HG03060 (cell line): ENCODE results near the gene H1-8.

ENCODE experiments used
- ATAC-seq: cut with Tn5 transposase; IDR thresholded peaks from one replicate; pipeline ENCODE4 v1.9.1; 2021; ENCODE audit warnings: low read depth, moderate number of reproducible peaks; ENCODE audit not compliant: unreplicated experiment

H1-8 gene

GRCh38 chr3:129567939-129568338 lies 25.0 kb downstream of the H1-8 start:
- no peak for ATAC-seq

- ATAC-seq: no peak
These were observed 26.9 kb downstream of the H1-8 start for GRCh38 chr3:129569856-129570255.

DNA sequence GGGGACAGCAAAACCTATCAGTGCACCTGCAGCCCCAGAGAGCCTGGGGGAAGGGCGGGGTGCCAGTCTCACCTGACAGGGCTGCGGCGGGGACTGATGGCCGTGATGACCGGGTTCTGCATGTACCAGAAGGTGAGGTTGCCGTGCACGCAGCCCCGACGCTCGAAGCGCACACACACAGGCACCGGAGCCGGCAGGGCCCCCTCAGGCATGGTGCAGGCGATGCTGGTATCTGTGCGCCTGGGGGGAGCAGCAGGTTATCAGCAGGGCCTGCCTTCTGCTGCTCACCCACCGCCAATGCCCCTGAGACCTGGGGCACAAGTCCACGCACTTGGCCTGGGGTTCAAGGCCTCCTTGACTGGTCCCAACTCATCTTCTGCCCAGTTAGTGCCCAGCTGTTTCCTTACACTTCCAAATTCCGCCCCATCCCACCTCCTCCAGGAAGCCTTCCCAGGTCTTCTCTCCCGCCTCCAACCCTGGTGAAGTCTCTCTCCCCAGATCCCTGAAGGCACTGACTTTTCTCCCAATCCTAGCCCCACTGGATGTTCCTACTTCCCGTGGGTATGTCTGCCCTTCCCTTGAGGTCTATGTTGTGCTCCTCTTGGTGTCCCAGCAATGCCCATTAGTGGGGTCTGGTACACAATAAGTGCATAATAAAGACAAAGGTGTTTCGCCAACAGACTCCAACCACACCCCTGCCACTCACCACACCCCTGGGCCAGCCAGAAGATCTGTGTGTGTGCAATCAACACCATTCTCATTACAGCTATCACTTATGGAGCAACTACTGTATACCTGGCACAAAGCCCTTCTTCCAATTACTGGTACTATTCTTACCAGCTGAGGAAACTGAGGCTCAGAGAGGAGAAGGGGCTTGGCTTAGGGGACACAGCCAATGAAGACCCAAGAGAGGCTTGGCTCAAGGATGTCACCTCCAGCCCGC lies 28.9 kb downstream of the H1-8 start:
- no peak for ATAC-seq

GRCh38 chr3:129572603-129573002 lies 29.6 kb downstream of the H1-8 start:
- no peak for ATAC-seq

GRCh38 chr3:129573493-129573892 lies 30.5 kb downstream of the H1-8 start:
- ATAC-seq: no peak

- no peak for ATAC-seq
These were observed 31.2 kb downstream of the H1-8 start for GRCh38 chr3:129574206-129574605.

- ATAC-seq: no peak
These were observed 32.4 kb downstream of the H1-8 start for GRCh38 chr3:129575233-129575996.

DNA sequence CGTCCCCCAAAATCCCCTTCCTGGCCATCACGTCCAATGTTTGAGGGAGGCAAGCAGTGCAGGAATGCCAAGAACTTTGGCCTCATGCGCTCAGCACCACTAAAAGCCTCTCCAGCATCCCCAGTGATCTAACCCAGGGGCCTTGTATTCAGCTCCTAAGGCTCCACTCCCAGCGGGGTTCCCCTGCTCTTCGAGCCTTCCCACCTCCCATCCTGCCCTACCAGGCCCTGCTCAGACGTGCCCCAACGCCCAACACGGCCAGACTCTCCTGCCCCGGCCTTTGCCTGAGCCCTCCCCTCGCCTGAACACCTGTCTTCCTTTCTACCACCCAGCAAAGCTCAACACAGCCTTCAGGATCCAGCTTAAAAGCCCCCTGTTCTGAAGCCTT lies 33.0 kb downstream of the H1-8 start:
- no peak for ATAC-seq

DNA sequence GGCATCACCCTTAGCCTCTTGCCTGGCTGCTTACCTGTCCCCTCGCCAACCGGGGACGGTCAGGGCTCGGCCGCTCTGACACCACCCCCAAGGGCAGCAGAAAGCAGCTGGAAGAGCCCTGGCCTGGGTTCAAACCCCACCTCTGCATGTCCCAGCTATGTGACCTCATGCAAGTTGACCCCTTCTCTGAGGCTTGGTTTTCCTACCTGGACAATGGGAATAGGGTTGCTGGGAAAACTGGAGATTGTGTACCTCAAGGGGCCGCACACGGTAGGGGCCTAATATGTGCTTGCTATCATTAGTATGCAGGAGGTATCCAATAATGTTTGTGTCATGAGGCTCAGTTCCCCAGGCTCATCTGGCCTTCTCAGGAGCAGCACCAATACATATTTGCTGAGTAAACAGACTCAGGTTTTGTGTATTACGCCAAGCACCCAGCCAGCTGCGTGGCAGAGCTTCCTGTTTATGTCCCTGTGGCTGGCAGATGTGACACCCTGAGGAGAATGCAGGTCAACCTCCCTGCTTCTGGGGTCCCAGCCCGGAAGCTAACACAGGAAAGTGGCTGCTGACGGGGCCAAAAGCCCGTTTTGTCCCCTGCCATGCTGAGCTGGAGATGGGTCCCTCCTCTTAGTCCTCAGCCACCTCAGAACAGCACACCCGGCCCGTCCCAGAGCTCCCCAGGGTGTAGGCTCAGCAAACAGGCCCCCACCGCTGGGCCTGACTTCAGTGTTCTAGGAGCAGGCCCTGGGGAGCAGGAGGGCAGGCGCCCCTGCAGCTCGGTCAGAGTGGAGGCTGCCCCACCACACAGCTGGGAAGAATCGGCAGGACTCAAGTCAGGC lies 33.8 kb downstream of the H1-8 start:
- no peak for ATAC-seq

DNA sequence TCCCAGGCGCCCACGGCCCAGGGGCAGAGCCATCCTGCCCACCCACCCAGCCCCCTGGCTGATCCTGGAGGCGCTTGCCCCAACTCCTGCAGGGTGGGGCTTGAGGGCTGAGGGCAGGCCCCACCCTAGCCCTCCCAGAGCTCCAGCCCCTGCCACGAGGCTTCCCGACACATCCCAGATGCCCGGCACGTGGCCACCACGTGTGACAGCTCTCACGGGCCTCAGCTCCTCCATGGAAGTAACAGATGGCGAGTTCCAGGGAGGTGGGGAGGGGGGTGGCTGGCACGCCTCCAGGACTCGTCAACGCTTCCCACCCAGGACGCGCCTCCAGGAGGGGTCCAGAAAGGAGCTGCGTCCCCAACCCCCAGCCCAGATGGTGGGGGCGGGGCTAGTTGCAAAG lies 34.4 kb downstream of the H1-8 start:
- no peak for ATAC-seq

- ATAC-seq: no peak
These were observed 35.2 kb downstream of the H1-8 start for GRCh38 chr3:129577925-129578786.

DNA sequence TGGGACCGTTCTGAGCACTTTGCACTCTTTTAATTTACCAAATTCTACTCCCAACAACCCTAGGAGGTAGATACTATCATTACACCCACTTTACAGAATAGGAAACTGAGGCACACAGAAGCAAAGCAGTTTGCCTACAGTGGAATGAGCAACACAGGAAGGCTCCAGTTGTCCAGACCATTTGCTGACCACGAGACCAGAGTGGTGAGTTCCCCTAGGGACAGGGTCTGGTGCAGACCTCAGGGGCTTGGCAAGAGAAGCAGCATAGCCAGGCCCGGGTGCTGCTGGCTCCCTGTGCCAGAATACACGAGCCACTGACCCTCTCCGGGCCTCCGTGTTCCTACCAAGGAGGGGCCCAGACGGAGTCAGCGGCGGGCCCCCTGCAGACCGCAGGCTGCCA lies 37.0 kb downstream of the H1-8 start:
- ATAC-seq: no peak

DNA sequence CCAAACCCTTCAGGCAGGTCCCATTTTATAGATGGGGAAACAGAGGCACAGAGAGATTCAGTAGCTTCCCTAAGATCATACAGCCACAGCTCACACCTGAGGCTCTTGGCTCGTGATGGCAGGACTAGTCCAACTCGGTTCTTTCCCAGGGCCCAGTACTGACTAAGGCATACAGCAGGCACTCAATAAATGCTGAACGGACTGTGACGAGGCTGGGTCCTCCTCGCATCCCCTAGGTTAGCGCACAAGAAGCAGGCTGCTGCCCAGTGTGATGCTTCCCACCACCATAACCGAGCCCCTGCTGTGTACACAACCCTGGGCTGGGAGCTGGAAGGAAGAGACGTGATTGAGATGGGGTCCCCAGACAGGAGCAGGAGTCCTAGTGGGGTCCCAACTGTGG lies 38.6 kb downstream of the H1-8 start:
- ATAC-seq: no peak

GRCh38 chr3:129582799-129583198 lies 39.8 kb downstream of the H1-8 start:
- ATAC-seq: no peak

- ATAC-seq: no peak
These were observed 40.3 kb downstream of the H1-8 start for GRCh38 chr3:129583289-129583688.

GRCh38 chr3:129584631-129585030 lies 41.7 kb downstream of the H1-8 start:
- no peak for ATAC-seq

GRCh38 chr3:129585949-129586657 lies 43.1 kb downstream of the H1-8 start:
- ATAC-seq: no peak

GRCh38 chr3:129586746-129587430 lies 43.9 kb downstream of the H1-8 start:
- no peak for ATAC-seq
